Measurements from ENCODE around the gene TDRD12.

Gene TDRD12

DNA sequence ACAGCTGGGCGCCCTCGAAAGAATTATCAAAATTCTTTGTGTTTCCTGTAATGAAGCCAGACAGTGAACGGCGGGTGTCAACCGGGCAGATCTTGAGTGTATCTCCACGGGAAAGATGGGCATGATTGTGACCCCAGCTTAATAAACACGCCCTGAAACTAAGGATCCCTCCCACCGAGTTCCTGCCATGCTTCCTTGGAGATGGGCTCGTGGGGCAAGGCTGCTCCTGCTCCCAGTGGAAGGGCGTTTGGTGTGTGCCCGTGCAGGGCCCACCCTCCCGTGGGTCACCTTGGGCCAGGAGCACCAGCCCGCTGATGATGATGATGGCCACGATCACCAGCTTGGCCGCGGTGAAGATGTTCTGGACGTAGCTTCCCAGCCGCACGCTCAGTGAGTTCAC, 142.6 kb downstream of the TDRD12 start:
- no peak for TF ChIP-seq POLR2AphosphoS5 (IDR thresholded peaks at IDR 0.05; ENCODE audit: low read depth, low read length)
- TF ChIP-seq TAF1 (IDR thresholded peaks at IDR 0.05; ENCODE audit: borderline replicate concordance, insufficient read depth, low read length): no peak
- TF ChIP-seq SIN3A (IDR thresholded peaks at IDR 0.05; ENCODE audit: borderline replicate concordance, insufficient read depth, low read length): no peak
- TF ChIP-seq FOXP2 (optimal IDR thresholded peaks at IDR 0.05; ENCODE audit: borderline replicate concordance, extremely low read depth, extremely low read length, insufficient read depth): no peak
- no peak for TF ChIP-seq REST (IDR thresholded peaks at IDR 0.05; ENCODE audit: insufficient read depth in 1 of 2, low read depth in 2 of 2, low read length in 2 of 2)

- no peak for TF ChIP-seq POLR2AphosphoS5 (IDR thresholded peaks at IDR 0.05; ENCODE audit: low read depth, low read length)
- TF ChIP-seq FOXP2 (optimal IDR thresholded peaks at IDR 0.05; ENCODE audit: borderline replicate concordance, extremely low read depth, extremely low read length, insufficient read depth): no peak
These were observed 143.2 kb downstream of the TDRD12 start for GRCh38 chr19:32862741-32863140.

GRCh38 chr19:32863301-32863700, 143.7 kb downstream of the TDRD12 start:
- no peak for TF ChIP-seq TAF1 (IDR thresholded peaks at IDR 0.05; ENCODE audit: borderline replicate concordance, insufficient read depth, low read length)
- no peak for TF ChIP-seq FOXP2 (optimal IDR thresholded peaks at IDR 0.05; ENCODE audit: borderline replicate concordance, extremely low read depth, extremely low read length, insufficient read depth)
- no peak for TF ChIP-seq REST (IDR thresholded peaks at IDR 0.05; ENCODE audit: insufficient read depth in 1 of 2, low read depth in 2 of 2, low read length in 2 of 2)
- TF ChIP-seq SIN3A (IDR thresholded peaks at IDR 0.05; ENCODE audit: borderline replicate concordance, insufficient read depth, low read length): no peak
- TF ChIP-seq POLR2AphosphoS5 (IDR thresholded peaks at IDR 0.05; ENCODE audit: low read depth, low read length): no peak

DNA sequence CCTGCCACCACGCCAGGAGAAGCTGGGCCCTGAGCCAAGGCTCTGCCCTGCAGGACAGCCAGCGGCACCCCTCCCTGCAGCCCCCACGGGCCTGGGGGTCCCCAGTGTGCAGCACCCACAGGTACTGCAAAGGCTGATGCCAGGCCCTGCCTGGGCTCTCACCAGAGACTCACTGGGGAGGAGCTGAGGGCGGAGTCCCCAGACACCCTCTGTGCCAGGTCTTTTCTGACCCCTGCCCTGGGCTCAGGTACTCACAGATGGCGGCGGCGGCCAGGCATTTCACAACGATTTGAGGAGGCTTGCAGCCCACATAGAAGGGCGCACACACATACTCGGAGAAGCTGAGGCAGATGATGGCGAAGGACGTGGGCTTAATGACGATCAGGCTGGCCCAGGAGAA, 144.3 kb downstream of the TDRD12 start:
- TF ChIP-seq POLR2AphosphoS5 (IDR thresholded peaks at IDR 0.05; ENCODE audit: low read depth, low read length) (no peak), SIN3A (IDR thresholded peaks at IDR 0.05; ENCODE audit: borderline replicate concordance, insufficient read depth, low read length) (no peak), FOXP2 (optimal IDR thresholded peaks at IDR 0.05; ENCODE audit: borderline replicate concordance, extremely low read depth, extremely low read length, insufficient read depth) (no peak), REST (IDR thresholded peaks at IDR 0.05; ENCODE audit: insufficient read depth in 1 of 2, low read depth in 2 of 2, low read length in 2 of 2) (no peak), TAF1 (IDR thresholded peaks at IDR 0.05; ENCODE audit: borderline replicate concordance, insufficient read depth, low read length) (no peak)

- no peak for TF ChIP-seq POLR2AphosphoS5 (IDR thresholded peaks at IDR 0.05; ENCODE audit: low read depth, low read length)
- no peak for TF ChIP-seq SIN3A (IDR thresholded peaks at IDR 0.05; ENCODE audit: borderline replicate concordance, insufficient read depth, low read length)
These were observed 144.9 kb downstream of the TDRD12 start for GRCh38 chr19:32864318-32865007.

- TF ChIP-seq REST (IDR thresholded peaks at IDR 0.05; ENCODE audit: insufficient read depth in 1 of 2, low read depth in 2 of 2, low read length in 2 of 2): no peak
- no peak for TF ChIP-seq FOXP2 (optimal IDR thresholded peaks at IDR 0.05; ENCODE audit: borderline replicate concordance, extremely low read depth, extremely low read length, insufficient read depth)
- no peak for TF ChIP-seq POLR2AphosphoS5 (IDR thresholded peaks at IDR 0.05; ENCODE audit: low read depth, low read length)
- no peak for TF ChIP-seq TAF1 (IDR thresholded peaks at IDR 0.05; ENCODE audit: borderline replicate concordance, insufficient read depth, low read length)
- no peak for TF ChIP-seq SIN3A (IDR thresholded peaks at IDR 0.05; ENCODE audit: borderline replicate concordance, insufficient read depth, low read length)
These were observed 145.8 kb downstream of the TDRD12 start for GRCh38 chr19:32865326-32865725.
